MCF 10A (cell line): Measurements from ENCODE around the gene TGFB3. TPM values are rescaled to one million over a fixed set of nuclear protein-coding genes. Genes with fewer than 3 reads are reported as not detected.

Source experiments
- BruUV-seq: library from RNA; stranded (reverse); fragments of 400-500 nt; replicated peaks from 2 replicates; lab custom pipeline; 2021; lab: Mats Ljungman, UMichigan
- CTCF ChIA-PET: fragments of 300-600 bp; sonication (Branson Sonifier 250); formaldehyde crosslinking; extraction: SDS; loops from one replicate; lab custom pipeline; 2021; ENCODE audit warnings: antibody characterized with exemption, inconsistent platforms; lab: Yijun Ruan, JAX
- POLR2A ChIA-PET: fragments of 300-600, 350-650 bp; sonication (Branson Sonifier 250); formaldehyde crosslinking; extraction: SDS; loops from one replicate; lab custom pipeline; 2020; ENCODE audit warnings: antibody characterized with exemption, inconsistent platforms; lab: Yijun Ruan, JAX
- DNase-seq: peaks from one replicate; pipeline ENCODE4 v3.0.0-alpha.2; 2018; ENCODE audit not compliant: unreplicated experiment
- H3K27ac Mint-ChIP-seq: one replicate; pipeline ENCODE4 v1.8.0; 2022; ENCODE audit warnings: mild to moderate bottlenecking, low read depth, mixed read lengths; ENCODE audit not compliant: unreplicated experiment
- H3K27me3 Mint-ChIP-seq: one replicate; pipeline ENCODE4 v1.8.0; 2022; ENCODE audit warnings: mixed read lengths; ENCODE audit not compliant: insufficient read depth, unreplicated experiment
- H3K36me3 Mint-ChIP-seq: one replicate; pipeline ENCODE4 v1.8.0; 2022; ENCODE audit warnings: mild to moderate bottlenecking, moderate library complexity, mixed read lengths; ENCODE audit not compliant: insufficient read depth, unreplicated experiment
- H3K4me1 Mint-ChIP-seq: one replicate; pipeline ENCODE4 v1.8.0; 2022; ENCODE audit warnings: mixed read lengths; ENCODE audit not compliant: insufficient read depth, unreplicated experiment
- H3K4me3 Mint-ChIP-seq: one replicate; pipeline ENCODE4 v1.8.0; 2022; ENCODE audit warnings: mild to moderate bottlenecking, moderate library complexity, mixed read lengths; ENCODE audit not compliant: unreplicated experiment
- H3K9me3 Mint-ChIP-seq: one replicate; pipeline ENCODE4 v1.8.0; 2022; ENCODE audit warnings: mixed read lengths; ENCODE audit not compliant: unreplicated experiment
- intact Hi-C: fragments of 100-400 bp; cut with micrococcal nuclease; formaldehyde crosslinking; loops from 2 replicates; pipeline ENCODE4 v1.14.1; 2022
- total RNA-seq: library from RNA; stranded (reverse); gene quantifications from 2 replicates; pipeline ENCODE4 v1.2.3, GENCODE V29; 2022
- TF ChIP-seq, protein P1 (sequence below): fragments of 200-600 bp; IDR thresholded peaks from one replicate; pipeline ENCODE4 v1.8.0; 2022; ENCODE audit warnings: antibody characterized with exemption, mild to moderate bottlenecking; ENCODE audit not compliant: unreplicated experiment

The TGFB3 gene
- total RNA-seq, 1 experiment from 2014 or later: 1.5 TPM

DNA sequence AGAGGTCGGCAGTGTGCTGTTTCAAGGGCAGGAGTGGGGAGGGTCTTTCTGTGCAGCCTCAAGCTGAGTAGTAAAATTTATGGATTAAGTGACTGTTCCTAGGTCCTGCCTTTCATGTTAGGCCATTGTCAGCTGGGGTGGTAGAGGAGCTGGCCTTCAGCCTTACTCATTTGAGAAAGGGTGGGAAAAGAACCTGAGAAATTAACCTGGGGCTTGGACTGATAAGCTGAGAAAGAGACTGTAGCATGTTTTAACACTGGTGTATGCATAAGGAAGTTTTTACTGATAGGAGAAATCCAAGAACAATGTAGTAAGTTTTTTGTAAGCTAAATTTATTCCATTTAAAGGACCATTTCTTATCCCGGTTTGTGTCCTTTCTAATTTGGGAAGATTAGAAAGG lies 24.5 kb upstream of the TGFB3 start:
- H3K4me1 Mint-ChIP-seq: no peaks in the 10 kb centered on the region
- peaks cover 21% of the 10 kb centered on the region for H3K9me3 Mint-ChIP-seq
- intact Hi-C loops: no loop called here
- no peak overlapping the region for H3K4me3 Mint-ChIP-seq
- H3K27me3 Mint-ChIP-seq: no peaks in the 10 kb centered on the region
- TF ChIP-seq, protein P1, sequence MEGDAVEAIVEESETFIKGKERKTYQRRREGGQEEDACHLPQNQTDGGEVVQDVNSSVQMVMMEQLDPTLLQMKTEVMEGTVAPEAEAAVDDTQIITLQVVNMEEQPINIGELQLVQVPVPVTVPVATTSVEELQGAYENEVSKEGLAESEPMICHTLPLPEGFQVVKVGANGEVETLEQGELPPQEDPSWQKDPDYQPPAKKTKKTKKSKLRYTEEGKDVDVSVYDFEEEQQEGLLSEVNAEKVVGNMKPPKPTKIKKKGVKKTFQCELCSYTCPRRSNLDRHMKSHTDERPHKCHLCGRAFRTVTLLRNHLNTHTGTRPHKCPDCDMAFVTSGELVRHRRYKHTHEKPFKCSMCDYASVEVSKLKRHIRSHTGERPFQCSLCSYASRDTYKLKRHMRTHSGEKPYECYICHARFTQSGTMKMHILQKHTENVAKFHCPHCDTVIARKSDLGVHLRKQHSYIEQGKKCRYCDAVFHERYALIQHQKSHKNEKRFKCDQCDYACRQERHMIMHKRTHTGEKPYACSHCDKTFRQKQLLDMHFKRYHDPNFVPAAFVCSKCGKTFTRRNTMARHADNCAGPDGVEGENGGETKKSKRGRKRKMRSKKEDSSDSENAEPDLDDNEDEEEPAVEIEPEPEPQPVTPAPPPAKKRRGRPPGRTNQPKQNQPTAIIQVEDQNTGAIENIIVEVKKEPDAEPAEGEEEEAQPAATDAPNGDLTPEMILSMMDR: no peak
- no TSS peak for BruUV-seq
- H3K36me3 Mint-ChIP-seq: peaks cover 77% of the 10 kb centered on the region
- ChIA-PET CTCF (interaction anchor here (0.6 to 1.6 kb wide), 5 partner anchors 45 to 381 kb away, joined by 3 to 5 read pairs (median 4); no protein-coding TSS in a partner anchor), POLR2A (interaction anchor here (0.7 kb wide), 2 partner anchors 23 to 121 kb away, joined by 3 to 4 read pairs; no protein-coding TSS in a partner anchor)
- no peak overlapping the region for H3K27ac Mint-ChIP-seq
- DNase-seq: no peak

DNA sequence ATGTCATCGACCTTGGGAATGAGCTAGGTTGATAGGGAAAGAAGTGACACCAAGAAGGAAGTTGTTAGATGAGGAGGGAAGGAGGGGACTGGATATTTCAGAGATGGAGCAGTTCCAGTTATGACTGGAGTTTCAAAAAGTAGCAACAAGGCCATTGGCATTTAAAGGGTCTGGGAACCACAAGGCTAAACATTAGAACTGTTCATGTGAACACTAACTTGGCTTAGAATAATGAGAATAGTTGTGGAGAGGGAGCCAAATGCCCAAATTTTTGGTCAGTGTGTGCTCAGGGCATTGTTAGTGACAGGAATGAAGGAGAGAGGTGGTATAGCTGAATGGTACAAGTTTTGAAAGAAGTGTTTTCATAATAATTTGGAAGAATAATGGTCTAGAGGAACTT lies 20.6 kb upstream of the TGFB3 start:
- TF ChIP-seq, protein P1: no peak
- no peaks in the 10 kb centered on the region for H3K4me1 Mint-ChIP-seq
- no peak overlapping the region for H3K27ac Mint-ChIP-seq
- H3K27me3 Mint-ChIP-seq: no peaks in the 10 kb centered on the region
- H3K36me3 Mint-ChIP-seq: peaks cover 80% of the 10 kb centered on the region
- intact Hi-C loops: no loop called here
- H3K9me3 Mint-ChIP-seq: peaks cover 21% of the 10 kb centered on the region
- ChIA-PET CTCF (no interaction called here), POLR2A (interaction anchor here (1.8 kb wide), 1 partner anchor 16 kb away, joined by 4 read pairs; no protein-coding TSS in a partner anchor)
- no peak for DNase-seq
- BruUV-seq: no TSS peak
- no peak overlapping the region for H3K4me3 Mint-ChIP-seq

DNA sequence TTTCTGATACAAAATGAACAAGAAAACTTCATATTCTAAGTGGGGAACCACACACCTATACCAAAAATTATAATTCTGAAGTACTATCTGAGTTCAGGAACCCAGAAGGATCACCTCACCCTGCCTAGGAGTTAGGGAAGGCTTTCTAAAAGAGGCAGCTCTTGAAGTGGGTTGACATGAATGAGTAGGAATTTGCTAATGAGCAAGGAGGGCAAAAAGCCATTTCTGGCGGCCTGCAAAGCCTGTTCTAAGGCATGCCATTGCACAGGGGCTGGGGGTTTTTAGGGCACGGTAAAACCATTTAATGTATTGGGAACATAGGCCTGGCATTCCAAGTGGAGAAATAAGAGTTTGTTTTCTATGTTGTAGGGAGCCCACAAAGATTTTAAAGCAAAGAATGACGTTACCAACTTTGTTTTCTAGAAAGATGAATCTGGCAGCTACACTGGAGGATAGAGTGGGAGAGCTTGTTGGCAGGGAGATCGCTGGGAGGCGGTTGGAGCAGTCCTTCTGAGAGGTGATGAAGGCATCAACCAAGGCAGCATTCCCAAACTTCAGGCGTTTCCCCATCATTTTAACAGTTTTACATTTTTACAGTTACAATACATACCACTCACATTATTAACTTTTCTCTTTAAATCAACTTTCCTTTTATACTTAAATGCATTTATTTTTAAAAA lies 17.9 kb upstream of the TGFB3 start:
- no peak overlapping the region for H3K4me3 Mint-ChIP-seq
- peaks cover 16% of the 10 kb centered on the region for H3K9me3 Mint-ChIP-seq
- H3K36me3 Mint-ChIP-seq: peaks cover 58% of the 10 kb centered on the region
- POLR2A ChIA-PET: interaction anchor here (0.6 kb wide), 1 partner anchor 18 kb away, joined by 3 read pairs; no protein-coding TSS in a partner anchor
- no peaks in the 10 kb centered on the region for H3K27me3 Mint-ChIP-seq
- TF ChIP-seq, protein P1: no peak
- H3K4me1 Mint-ChIP-seq: no peaks in the 10 kb centered on the region
- intact Hi-C loops: no loop called here
- BruUV-seq: no TSS peak
- CTCF ChIA-PET: interaction anchor here (0.6 kb wide), 1 partner anchor 30 kb away, joined by 4 read pairs; no protein-coding TSS in a partner anchor
- DNase-seq: no peak
- no peak overlapping the region for H3K27ac Mint-ChIP-seq

DNA sequence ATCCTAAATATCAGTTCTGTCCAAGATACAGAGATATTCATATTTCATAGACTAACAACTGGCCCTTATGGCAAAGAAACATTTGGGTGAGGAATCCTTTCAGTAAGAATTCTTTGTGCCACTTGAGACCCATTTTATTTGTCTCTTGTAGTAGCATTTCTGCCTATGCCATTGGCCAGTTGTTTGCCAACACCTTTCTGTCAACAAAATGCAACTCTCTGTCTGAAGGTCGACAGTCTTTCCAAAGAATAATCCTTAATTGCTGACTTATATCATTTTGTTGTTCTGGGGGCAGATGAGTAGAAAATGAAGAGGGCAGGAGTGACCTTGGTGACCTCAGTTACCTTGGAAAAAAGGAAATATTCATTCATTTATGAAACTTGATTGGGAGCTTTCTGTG lies 14.7 kb upstream of the TGFB3 start:
- no peaks in the 10 kb centered on the region for H3K9me3 Mint-ChIP-seq
- peaks cover 50% of the 10 kb centered on the region for H3K36me3 Mint-ChIP-seq
- H3K27ac Mint-ChIP-seq: no peak overlapping the region
- ChIA-PET POLR2A (interaction anchor here (0.7 to 1.5 kb wide), 2 partner anchors 10 to 192 kb away, joined by 3 to 4 read pairs; no protein-coding TSS in a partner anchor), CTCF (interaction anchor here (1.0 kb wide), 1 partner anchor 648 kb away, joined by 4 read pairs; no protein-coding TSS in a partner anchor)
- TF ChIP-seq, protein P1: no peak
- H3K4me3 Mint-ChIP-seq: no peak overlapping the region
- no peaks in the 10 kb centered on the region for H3K27me3 Mint-ChIP-seq
- DNase-seq: no peak
- BruUV-seq: no TSS peak
- H3K4me1 Mint-ChIP-seq: no peaks in the 10 kb centered on the region
- intact Hi-C loops: no loop called here
